ENCODE results near the gene HAND2.
A peak's percentile ranks its signal among the peaks of the same experiment; 100 is the strongest.

HAND2 gene

DNA sequence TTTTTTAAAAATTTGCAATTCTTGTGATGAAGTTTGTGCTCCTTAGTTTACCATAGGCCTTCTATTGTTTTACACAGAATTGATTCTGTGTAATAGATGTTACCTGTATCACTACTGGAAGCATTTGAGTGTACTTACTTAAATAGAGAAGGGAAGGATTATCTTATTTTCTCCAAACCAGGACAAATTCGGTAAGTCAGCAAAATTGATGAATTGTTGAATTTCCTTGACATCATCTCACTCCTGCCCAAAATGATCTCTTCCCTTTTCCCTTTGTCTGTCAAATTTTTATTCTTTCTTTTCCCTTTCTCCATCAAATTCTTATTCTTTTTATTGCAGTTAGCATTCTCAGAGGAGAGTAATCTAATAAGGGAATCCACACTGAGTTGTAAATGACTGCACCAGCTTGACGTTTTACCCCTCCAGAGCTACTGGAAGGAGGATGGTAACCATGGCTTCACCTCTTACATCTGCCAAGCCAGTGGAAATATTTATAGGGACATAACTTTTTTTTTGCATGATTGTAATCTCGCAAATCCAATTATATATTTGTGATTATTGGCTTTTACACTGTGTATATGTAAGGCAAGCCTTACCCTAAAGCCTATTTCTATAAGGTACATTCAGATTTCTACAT, 42.6 kb upstream of the HAND2 start:
- ChIA-PET POLR2A (no interaction called here), CTCF (no interaction called here)
- TF ChIP-seq ARNT (IDR thresholded peaks at IDR 0.05) (no peak), FOXK2 (IDR thresholded peaks at IDR 0.05) (no peak), FOXM1 (IDR thresholded peaks at IDR 0.05; ENCODE audit: borderline replicate concordance) (no peak), CTBP1 (IDR thresholded peaks at IDR 0.05; ENCODE audit: borderline replicate concordance) (no peak), HDGF (IDR thresholded peaks at IDR 0.05; ENCODE audit: borderline replicate concordance) (no peak), SP1 (IDR thresholded peaks at IDR 0.05) (no peak)
- TF ChIP-seq, protein P1, sequence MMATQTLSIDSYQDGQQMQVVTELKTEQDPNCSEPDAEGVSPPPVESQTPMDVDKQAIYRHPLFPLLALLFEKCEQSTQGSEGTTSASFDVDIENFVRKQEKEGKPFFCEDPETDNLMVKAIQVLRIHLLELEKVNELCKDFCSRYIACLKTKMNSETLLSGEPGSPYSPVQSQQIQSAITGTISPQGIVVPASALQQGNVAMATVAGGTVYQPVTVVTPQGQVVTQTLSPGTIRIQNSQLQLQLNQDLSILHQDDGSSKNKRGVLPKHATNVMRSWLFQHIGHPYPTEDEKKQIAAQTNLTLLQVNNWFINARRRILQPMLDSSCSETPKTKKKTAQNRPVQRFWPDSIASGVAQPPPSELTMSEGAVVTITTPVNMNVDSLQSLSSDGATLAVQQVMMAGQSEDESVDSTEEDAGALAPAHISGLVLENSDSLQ (IDR thresholded peaks at IDR 0.05), result 0 out of 2 replicates have a peak, but pooled peaks have one; percentile 9
- DNase-seq (ENCODE audit: extremely low spot score), result no peak

DNA sequence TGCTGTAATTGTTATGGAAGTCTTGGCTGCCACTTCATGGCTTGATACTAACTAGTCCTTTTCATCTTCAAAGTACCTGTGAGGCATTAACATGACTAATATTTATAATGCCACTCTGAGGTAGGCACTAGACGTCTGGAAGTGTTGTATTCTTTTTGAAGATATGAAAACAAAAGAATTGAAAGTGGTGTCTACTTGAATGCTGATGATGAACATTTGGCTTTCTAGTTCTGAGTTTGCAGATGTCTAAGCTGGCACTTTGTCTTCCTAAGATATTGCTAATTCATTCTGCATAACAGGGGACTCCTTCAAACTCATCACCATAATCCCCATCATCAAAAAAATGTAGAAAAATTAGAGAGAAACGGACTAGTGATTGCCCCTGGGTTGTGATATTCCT, 41.6 kb upstream of the HAND2 start:
- DNase-seq (ENCODE audit: extremely low spot score), result no peak
- TF ChIP-seq TARDBP (IDR thresholded peaks at IDR 0.05) (no peak), NFRKB (IDR thresholded peaks at IDR 0.05) (no peak)
- POLR2A ChIA-PET, result no interaction called here
- CTCF ChIA-PET, result no interaction called here

DNA sequence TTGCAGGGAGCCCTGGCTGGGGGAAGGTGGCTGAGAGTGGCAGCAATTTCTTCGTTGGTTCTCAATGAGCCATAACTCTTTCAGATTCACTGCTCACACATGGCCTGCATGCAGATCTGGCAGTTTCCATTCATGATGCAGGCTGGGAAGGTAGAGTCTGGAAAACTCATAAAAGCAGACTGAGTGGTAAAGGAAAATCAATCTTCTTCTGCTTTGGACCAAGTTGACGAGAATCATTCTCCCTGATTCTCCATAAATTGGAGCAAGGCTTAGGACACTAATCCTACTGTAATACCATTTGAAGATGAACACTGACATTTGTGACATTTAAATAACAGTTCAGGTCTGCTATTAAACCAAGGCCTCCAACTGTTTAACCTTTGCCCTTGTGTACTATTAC, 35.3 kb upstream of the HAND2 start:
- TF ChIP-seq FOXM1 (IDR thresholded peaks at IDR 0.05; ENCODE audit: borderline replicate concordance) (no peak), L3MBTL2 (conservative IDR thresholded peaks at IDR 0.05) (no peak), SUZ12 (IDR thresholded peaks at IDR 0.05) (no peak), FOXA1 (IDR thresholded peaks at IDR 0.05) (no peak), BHLHE40 (IDR thresholded peaks at IDR 0.05; ENCODE audit: borderline replicate concordance) (no peak), NFRKB (IDR thresholded peaks at IDR 0.05) (no peak), ARNT (IDR thresholded peaks at IDR 0.05) (no peak), ELF4 (IDR thresholded peaks at IDR 0.05) (no peak), HDGF (IDR thresholded peaks at IDR 0.05; ENCODE audit: borderline replicate concordance) (no peak), TARDBP (IDR thresholded peaks at IDR 0.05) (no peak), SP1 (IDR thresholded peaks at IDR 0.05) (no peak), LEF1 (IDR thresholded peaks at IDR 0.05; ENCODE audit: borderline replicate concordance) (no peak), CTBP1 (IDR thresholded peaks at IDR 0.05; ENCODE audit: borderline replicate concordance) (no peak), FOXK2 (IDR thresholded peaks at IDR 0.05) (no peak)
- TF ChIP-seq, protein P1 (IDR thresholded peaks at IDR 0.05), result no peak
- ChIA-PET POLR2A (no interaction called here), CTCF (no interaction called here)
- no peak for DNase-seq (ENCODE audit: extremely low spot score)

GRCh38 chr4:173564461-173564860, 34.4 kb upstream of the HAND2 start:
- POLR2A ChIA-PET, result no interaction called here
- CTCF ChIA-PET, result no interaction called here
- DNase-seq (ENCODE audit: extremely low spot score), result no peak
- TF ChIP-seq TARDBP (IDR thresholded peaks at IDR 0.05) (no peak), CTBP1 (IDR thresholded peaks at IDR 0.05; ENCODE audit: borderline replicate concordance) (no peak), BHLHE40 (IDR thresholded peaks at IDR 0.05; ENCODE audit: borderline replicate concordance) (no peak), SUZ12 (IDR thresholded peaks at IDR 0.05) (no peak), LEF1 (IDR thresholded peaks at IDR 0.05; ENCODE audit: borderline replicate concordance) (no peak), ZNF384 (IDR thresholded peaks at IDR 0.05) (no peak), FOXA1 (IDR thresholded peaks at IDR 0.05) (no peak), FOXM1 (IDR thresholded peaks at IDR 0.05; ENCODE audit: borderline replicate concordance) (no peak), HDGF (IDR thresholded peaks at IDR 0.05; ENCODE audit: borderline replicate concordance) (no peak), SP1 (IDR thresholded peaks at IDR 0.05) (no peak), ARNT (IDR thresholded peaks at IDR 0.05) (no peak), FOXK2 (IDR thresholded peaks at IDR 0.05) (no peak), L3MBTL2 (conservative IDR thresholded peaks at IDR 0.05) (no peak), NFRKB (IDR thresholded peaks at IDR 0.05) (no peak), ELF4 (IDR thresholded peaks at IDR 0.05) (no peak)
- TF ChIP-seq, protein P1 (IDR thresholded peaks at IDR 0.05), result no peak

DNA sequence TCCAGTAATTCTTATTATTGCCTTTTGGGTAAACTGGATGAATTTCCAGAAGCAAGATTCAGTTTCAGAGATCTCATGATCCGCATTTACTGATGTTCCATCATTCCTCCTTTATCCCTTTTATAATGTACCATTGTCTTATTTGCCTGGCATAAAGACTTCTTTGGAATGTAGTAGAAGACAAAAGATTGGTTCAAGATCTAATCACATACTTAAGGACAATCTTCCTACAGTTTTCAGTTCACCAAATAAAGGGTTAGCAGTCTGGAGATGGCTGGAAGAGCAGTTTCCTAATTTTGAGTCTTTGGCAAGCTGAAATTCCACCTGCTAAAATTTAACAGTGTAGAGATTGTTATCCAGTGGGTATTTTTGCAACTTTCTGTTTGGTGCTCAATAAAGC, 30.9 kb upstream of the HAND2 start:
- DNase-seq (ENCODE audit: extremely low spot score), result no peak
- TF ChIP-seq FOXK2 (IDR thresholded peaks at IDR 0.05), result no peak
- TF ChIP-seq SP1 (IDR thresholded peaks at IDR 0.05), result no peak
- no peak for TF ChIP-seq TARDBP (IDR thresholded peaks at IDR 0.05)
- no peak for TF ChIP-seq FOXA1 (IDR thresholded peaks at IDR 0.05)
- no peak for TF ChIP-seq ELF4 (IDR thresholded peaks at IDR 0.05)
- TF ChIP-seq BHLHE40 (IDR thresholded peaks at IDR 0.05; ENCODE audit: borderline replicate concordance), result no peak
- TF ChIP-seq CTBP1 (IDR thresholded peaks at IDR 0.05; ENCODE audit: borderline replicate concordance), result no peak
- no peak for TF ChIP-seq ZNF384 (IDR thresholded peaks at IDR 0.05)
- no peak for TF ChIP-seq LEF1 (IDR thresholded peaks at IDR 0.05; ENCODE audit: borderline replicate concordance)
- TF ChIP-seq NFRKB (IDR thresholded peaks at IDR 0.05), result no peak
- TF ChIP-seq SUZ12 (IDR thresholded peaks at IDR 0.05), result no peak
- TF ChIP-seq L3MBTL2 (conservative IDR thresholded peaks at IDR 0.05), result no peak
- TF ChIP-seq HDGF (IDR thresholded peaks at IDR 0.05; ENCODE audit: borderline replicate concordance), result no peak
- TF ChIP-seq FOXM1 (IDR thresholded peaks at IDR 0.05; ENCODE audit: borderline replicate concordance), result no peak
- TF ChIP-seq ARNT (IDR thresholded peaks at IDR 0.05), result no peak
- TF ChIP-seq, protein P1 (IDR thresholded peaks at IDR 0.05), result no peak
- ChIA-PET CTCF (no interaction called here), POLR2A (no interaction called here)
